ENCODE measurements around the gene SYNGR1. TPM values are rescaled to one million over a fixed set of nuclear protein-coding genes. Genes with fewer than 3 reads are reported as not detected.

SYNGR1 gene
- total and polyA plus RNA-seq, 2 of the 8 experiments (the other 6 are each of a cell fraction or from before 2014, with no cell fraction given), result 32.5 to 84.7 TPM

GRCh38 chr22:39311592-39312400 is 38.0 kb upstream of the SYNGR1 start:
- CTCF ChIA-PET (ENCODE audit: partially characterized antibody), result interaction anchor here (0.6 to 4.7 kb wide), 48 partner anchors 7 to 543 kb away, joined by 3 to 55 read pairs (median 4); partner anchors contain the start of genes PDGFB, RPL3, SYNGR1 and TAB1
- Histone ChIP-seq H3K4ac (replicated peaks; ENCODE audit: insufficient read length, low read depth, low read length) (peak overlapping the region; percentile 10), H4K5ac (ENCODE audit: insufficient read length, low read depth, low read length) (no peak overlapping the region), H3K79me2 (ENCODE audit: control insufficient read depth in 1 of 2, insufficient read depth in 2 of 2, low read length in 2 of 2) (peaks cover 0 to 16% of the 10 kb centered on the region in 2 experiments; a peak in 2 of 4 replicates), H3K18ac (ENCODE audit: extremely low read depth, low read length) (no peak overlapping the region), H3K4me3 (ENCODE audit: extremely low read depth in 1 of 4, insufficient read depth in 2 of 4, low read depth in 3 of 4, low read length in 4 of 4) (no peak overlapping the region), H2BK12ac (ENCODE audit: low read depth, low read length) (no peak overlapping the region), H3K27me3 (replicated peaks in 1 of 4; ENCODE audit: control insufficient read depth in 3 of 4, extremely low read depth in 1 of 4, insufficient read depth in 3 of 4, low read length in 3 of 4) (no peaks in the 10 kb centered on the region), H2AK5ac (ENCODE audit: low read depth, low read length) (no peak overlapping the region), H3K23ac (ENCODE audit: insufficient read length) (no peak overlapping the region), H2BK120ac (replicated peaks; ENCODE audit: low read depth, low read length) (no peak overlapping the region), H2BK15ac (ENCODE audit: low read length) (no peak overlapping the region), H3K23me2 (ENCODE audit: low read depth, low read length) (no peaks in the 10 kb centered on the region), H3K56ac (replicated peaks; ENCODE audit: insufficient read length, low read depth, low read length) (no peak overlapping the region), H3K9me3 (ENCODE audit: insufficient read depth in 2 of 2, low read depth in 1 of 2, low read length in 1 of 2) (no peaks in the 10 kb centered on the region), H4K20me1 (replicated peaks in 1 of 2; ENCODE audit: control insufficient read depth in 1 of 2, insufficient read depth in 2 of 2, low read length in 2 of 2) (peaks cover 30 to 38% of the 10 kb centered on the region in 2 experiments), H4K8ac (ENCODE audit: extremely low read depth, insufficient read depth, low read length) (no peak overlapping the region), H3K14ac (ENCODE audit: insufficient read length) (no peak overlapping the region), H2BK5ac (ENCODE audit: low read depth, low read length) (peak overlapping the region; percentile 41), H3K9ac (replicated peaks in 1 of 4; ENCODE audit: extremely low read depth in 1 of 4, low read depth in 3 of 4, low read length in 3 of 4) (peak overlapping the region in 2 of 4 experiments; percentile 8 to 19; a peak in 1 of 7 replicates), H3K79me1 (ENCODE audit: low read depth, low read length) (peaks cover 3% of the 10 kb centered on the region), H4K91ac (replicated peaks; ENCODE audit: insufficient read length, low read length) (no peak overlapping the region), H3K4me2 (ENCODE audit: insufficient read depth in 1 of 2, low read depth in 2 of 2, low read length in 2 of 2) (0 out of 4 replicates have a peak overlapping the region, but pooled peaks of 1 of the 2 experiments have one; percentile 15), H2BK20ac (ENCODE audit: low read length) (no peak overlapping the region), H2AFZ (ENCODE audit: low read length) (no peak overlapping the region), H3K36me3 (ENCODE audit: control insufficient read depth in 2 of 4, insufficient read depth in 4 of 4, low read length in 3 of 4) (peaks cover 41 to 54% (median 48%) of the 10 kb centered on the region in 4 experiments), H3K4me1 (replicated peaks in 1 of 4; ENCODE audit: control insufficient read depth in 3 of 4, insufficient read depth in 4 of 4, low read length in 3 of 4) (peaks cover 0 to 27% (median 14%) of the 10 kb centered on the region in 4 experiments; a peak in 5 of 7 replicates), H3K27ac (ENCODE audit: low read depth, low read length) (peak overlapping the region; percentile 61; the same call in 1 of the 2 replicates)
- POLR2A ChIA-PET (ENCODE audit: partially characterized antibody), result interaction anchor here (0.8 to 37.3 kb wide), 53 partner anchors 5 to 599 kb away, joined by 3 to 692 read pairs (median 4); partner anchors contain the start of genes ATF4, PDGFB, RPL3 and SYNGR1
- 77% methylated on average over 18 of the region's 19 CpGs; no CpG with 5 or more reads in 1 of the 2 experiments for WGBS, 2 experiments (ENCODE audit: extremely low coverage in 1 of 2, insufficient coverage in 1 of 2, insufficient read length in 1 of 2, insufficient replicate concordance in 2 of 2, low coverage in 1 of 2, low lambda C conversion rate in 2 of 2, missing lambda C conversion rate in 1 of 2)
- FAIRE-seq, result no peak
- DNase-seq (ENCODE audit: low read depth in 1 of 2, low spot score in 2 of 2), result peak in 1 of 2 experiments; percentile 76
- TF ChIP-seq RBBP5 (IDR thresholded peaks at IDR 0.05; ENCODE audit: borderline replicate concordance, low read depth, low read length), result no peak
- no peak for TF ChIP-seq HDAC6 (IDR thresholded peaks at IDR 0.05; ENCODE audit: low read depth, low read length)
- no peak for TF ChIP-seq EP300 (IDR thresholded peaks at IDR 0.05; ENCODE audit: borderline replicate concordance in 1 of 2, low read depth in 2 of 2, low read length in 2 of 2)
- no peak for TF ChIP-seq FOSL1 (IDR thresholded peaks at IDR 0.05; ENCODE audit: insufficient read depth, low read depth, low read length)
- TF ChIP-seq CHD2 (IDR thresholded peaks at IDR 0.05; ENCODE audit: low read length), result peak; percentile 51; the same call in 1 of the 2 replicates
- no peak for TF ChIP-seq TCF12 (IDR thresholded peaks at IDR 0.05; ENCODE audit: low read depth, low read length)
- TF ChIP-seq KDM5A (IDR thresholded peaks at IDR 0.05; ENCODE audit: low read length), result no peak
- TF ChIP-seq CEBPB (IDR thresholded peaks at IDR 0.05; ENCODE audit: low read depth, low read length), result no peak
- no peak for TF ChIP-seq EGR1 (IDR thresholded peaks at IDR 0.05; ENCODE audit: borderline replicate concordance, low read depth, low read length)
- no peak for TF ChIP-seq RFX5 (IDR thresholded peaks at IDR 0.05; ENCODE audit: borderline replicate concordance, low read depth, low read length)
- no peak for TF ChIP-seq TAF1 (IDR thresholded peaks at IDR 0.05; ENCODE audit: low read depth, low read length)
- peak; percentile 68; the same call in 1 of the 2 replicates for TF ChIP-seq SP4 (IDR thresholded peaks at IDR 0.05; ENCODE audit: low read length)
